Stimulated activated CD4-positive, alpha-beta T cell treated with anti-CD3 and anti-CD28 coated beads, Interleukin-1b, Interleukin-23, amount 100 ng/mL, for 4 hours (primary cell): ENCODE results near the gene TIGD1.
"Not testable (repeated sequence)": the region's sequence is repeated elsewhere in the genome, so short reads cannot be mapped to it uniquely, and the experiment has no call there.

Experiments
- DNase-seq, 2 donors: peaks; one replicate each; pipeline ENCODE4 v3.0.0-alpha.2; 2020; ENCODE audit warnings: low read depth in 2 of 2

TIGD1 gene

DNA sequence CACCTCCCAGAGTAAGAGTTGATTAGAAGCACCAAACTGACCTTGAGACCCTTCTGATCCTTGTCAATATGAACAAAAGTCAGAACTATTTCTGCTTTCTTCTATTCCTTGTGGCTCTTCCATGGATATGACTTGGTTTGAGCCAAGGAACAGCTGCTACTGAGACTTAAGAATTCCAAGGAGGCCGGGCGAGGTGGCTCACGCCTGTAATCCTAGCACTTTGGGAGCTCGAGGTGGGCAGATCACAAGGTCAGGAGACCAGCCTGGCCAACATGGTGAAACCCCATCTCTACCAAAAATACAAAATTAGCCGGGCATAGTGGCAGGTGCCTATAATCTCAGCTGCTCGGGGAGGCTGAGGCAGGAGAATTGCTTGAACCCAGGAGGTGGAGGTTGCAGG lies 20.1 kb upstream of the TIGD1 start:
- not testable (repeated sequence) for DNase-seq

DNA sequence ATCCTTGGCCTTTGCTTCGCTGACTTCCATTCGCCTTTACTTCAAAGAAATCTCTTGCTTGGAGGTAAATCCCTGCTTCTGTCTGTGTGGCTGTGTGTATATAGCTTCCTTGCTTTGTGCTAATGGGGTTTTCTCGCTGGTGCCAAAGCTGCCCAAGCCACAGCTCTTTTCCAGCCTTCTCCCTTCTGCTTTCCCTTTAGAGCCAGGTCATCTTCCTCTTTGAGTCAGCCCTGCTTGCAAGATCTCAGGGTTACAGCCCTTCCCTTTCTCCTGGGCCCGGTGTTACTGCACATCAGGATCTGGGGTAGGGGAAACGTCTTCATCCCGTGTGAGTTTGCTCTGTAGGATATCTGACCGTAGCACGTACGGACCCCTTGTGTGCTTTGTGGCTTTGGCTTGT lies 19.2 kb upstream of the TIGD1 start:
- no peak for DNase-seq

DNA sequence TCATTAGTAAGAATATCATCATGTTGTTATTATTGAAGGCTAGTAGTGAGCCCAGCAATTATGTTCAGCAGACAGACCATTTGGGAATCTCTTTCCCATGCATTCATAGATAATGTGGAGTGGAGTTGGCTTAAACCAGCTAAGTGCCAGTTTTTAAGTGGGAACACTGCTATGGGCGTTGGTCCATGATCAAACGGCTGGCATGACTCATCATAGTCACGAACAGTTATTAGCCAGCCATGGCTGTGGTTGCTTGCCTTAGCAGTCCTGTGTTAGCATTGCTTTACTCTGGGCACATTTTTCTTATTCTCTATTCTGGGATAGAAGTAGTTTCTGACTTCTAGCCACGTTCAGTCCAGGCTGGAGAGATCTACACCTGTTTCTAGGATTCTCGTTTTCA lies 17.8 kb upstream of the TIGD1 start:
- DNase-seq, result no peak

DNA sequence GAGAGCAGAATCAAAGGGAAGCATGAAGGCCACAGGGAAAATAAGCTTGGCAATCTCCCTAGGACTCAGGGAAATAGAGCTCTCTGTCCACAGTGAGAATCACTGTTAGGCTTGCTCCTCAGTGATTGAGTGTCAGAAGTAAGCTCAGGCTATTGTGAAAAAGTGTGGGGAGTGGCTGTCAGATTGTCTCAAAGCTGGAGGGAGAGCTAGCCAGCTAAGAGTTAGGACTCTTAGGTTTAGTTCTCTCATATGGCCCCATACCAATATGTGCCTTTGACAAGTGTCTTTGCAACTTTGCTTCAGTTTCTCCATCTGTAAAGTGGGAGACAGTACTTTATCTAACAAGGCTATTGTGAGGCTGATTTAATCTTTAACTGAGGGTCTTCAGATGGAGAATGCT lies 17.4 kb upstream of the TIGD1 start:
- DNase-seq, result no peak

DNA sequence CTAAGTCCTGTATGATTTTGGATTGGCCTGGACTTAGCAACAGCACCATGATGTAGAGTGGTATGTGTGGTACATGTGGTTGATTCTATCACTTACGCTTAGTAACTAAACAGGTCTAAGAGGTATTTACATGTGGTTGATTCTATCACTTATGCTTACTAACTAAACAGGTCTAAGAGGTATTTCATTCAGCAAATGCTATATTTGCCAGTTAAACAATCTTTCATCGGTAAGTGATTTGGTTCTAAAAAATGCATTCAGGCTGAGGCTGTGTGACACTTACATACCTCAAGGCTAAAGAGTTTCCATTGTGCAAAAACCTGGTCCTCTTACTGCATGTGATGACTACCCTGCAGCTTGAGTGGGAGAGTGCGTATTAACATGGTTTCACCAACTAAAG lies 13.2 kb upstream of the TIGD1 start:
- no peak for DNase-seq

DNA sequence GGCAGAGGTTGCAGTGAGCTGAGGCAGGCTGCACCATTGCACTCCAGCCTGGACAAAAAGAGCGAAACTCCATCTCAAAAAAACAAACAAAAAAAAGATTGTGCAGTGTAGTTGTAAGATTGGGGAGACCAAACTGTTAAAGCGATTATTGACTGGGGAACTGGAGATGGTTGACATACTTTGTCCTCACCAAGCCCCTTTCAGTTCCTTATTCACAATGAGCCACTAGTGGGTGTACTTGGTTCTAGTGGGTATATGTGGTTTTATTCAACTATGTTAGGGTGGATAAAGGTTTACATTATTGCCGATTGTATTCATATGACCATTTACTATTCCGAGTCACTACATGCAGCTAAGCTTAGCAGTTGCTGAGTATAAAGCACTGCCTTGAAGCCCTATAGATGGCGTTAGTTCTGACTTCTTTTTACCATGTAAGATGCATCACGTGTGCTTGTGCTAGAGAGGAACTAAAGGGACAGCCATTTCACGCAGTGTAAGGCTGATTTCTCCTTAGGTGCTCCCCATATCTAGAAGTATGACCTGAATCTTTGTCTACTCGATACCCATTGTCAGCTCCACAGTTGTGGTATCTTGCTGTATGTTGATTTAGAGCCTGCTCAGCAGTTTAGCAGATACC lies 12.3 kb upstream of the TIGD1 start:
- DNase-seq, result no peak

DNA sequence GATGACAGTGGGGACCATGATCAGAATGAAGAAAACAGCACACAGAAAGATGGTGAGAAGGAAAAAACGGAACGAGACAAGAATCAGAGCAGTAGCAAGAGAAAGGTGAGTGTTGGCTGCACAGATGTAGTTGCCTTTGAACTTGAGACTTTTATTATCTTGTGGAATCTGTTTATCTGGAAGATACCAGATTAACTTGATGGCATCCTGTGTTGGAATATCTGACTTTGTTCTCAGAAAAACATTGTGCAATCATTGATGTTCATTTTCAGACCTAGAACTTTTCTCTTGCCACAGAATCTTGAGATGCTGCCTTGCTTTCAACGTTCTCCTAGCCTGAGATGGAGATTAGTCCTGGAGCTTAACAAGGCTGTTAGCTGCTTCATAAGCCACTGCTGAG lies 6.1 kb upstream of the TIGD1 start:
- DNase-seq, result no peak

DNA sequence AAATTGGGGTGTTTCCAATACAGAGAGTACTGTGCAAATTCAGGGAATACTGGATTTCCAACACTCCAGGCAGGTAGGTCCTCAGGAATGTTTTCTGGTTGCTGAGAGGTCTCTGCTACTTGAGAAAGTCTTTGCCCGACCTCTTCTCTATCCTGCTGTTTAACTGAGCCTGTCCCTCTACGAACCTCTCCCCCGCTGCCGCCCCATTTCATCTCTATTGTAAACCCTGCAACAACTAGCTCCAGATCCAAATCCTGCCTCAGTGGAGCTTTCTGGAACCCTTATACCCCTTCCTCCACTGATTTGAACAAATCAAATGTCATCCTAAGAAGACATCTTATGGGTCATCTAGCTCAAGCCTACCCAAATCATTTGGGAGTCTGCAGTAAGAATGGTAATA lies 1.4 kb upstream of the TIGD1 start:
- DNase-seq, result no peak

DNA sequence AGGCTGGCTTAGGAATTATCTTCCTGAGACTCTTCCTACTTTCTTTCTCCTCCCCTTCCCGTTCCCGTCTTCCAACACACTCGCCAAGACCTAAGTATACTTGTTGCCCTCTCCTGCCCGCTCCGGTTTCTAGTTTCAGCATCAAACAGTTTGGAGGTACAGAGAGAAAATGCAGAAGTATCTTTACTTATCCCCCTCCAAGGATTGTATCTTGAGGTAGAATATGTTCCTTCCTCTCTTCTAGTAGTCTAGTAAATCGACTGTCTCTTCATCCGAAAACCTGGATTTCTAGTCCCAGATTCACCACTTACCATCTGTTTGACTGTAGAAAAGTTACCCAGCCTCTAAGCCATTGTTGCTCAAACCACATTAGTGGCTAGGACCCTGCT lies 887 bp upstream of the TIGD1 start:
- DNase-seq, result no peak

DNA sequence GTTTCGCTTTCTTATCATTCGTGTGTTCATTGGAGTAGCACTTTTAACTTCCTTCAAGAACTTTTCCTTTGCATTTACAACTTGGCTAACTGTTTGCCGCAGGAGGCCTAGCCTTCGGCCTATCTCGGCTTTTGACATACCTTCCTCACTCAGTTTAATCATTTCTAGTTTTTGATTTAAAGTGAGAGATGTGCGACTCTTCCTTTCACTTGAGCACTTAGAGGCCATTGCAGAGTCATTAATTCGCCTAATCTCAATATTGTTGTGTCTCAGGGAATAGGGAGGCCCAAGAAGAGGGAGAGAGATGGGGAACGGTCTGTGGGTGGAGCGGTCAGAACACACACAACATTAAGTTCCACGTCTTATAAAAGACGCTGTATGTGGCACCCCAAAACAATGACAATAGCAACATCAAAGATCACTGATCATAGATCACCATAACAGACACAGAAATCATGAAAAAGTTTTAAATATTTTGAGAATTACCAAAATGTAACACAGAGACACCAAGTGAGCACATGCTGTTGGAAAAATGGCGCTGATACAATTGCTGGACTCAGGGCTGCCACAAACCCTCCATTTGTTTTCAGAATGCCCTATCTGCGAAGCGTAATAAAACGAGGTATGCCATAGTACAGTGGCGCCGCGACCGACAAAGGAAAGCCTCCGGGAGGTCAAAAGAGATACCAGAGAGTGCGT lies 553 bp downstream of the TIGD1 start:
- peak in 1 of 2 donors; percentile 25 for DNase-seq

DNA sequence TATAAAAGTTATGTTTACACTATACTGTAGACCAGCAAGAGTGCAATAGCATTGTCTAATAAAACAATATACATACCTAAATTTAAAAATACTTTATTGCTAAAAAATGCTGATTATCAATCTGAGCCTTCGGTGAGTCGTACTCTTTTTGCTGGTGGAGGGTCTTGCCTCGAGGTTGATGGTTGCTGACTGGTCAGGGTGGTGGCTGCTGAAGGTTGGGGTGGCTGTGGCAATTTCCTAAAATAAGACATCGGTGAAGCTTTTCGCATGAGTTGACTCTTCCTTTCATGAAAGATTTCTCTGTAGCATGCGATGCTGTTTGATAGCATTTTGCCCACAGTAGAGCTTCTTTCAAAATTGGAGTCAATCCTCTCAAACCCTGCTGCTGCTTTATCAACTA lies 2.4 kb downstream of the TIGD1 start:
- DNase-seq, result no peak

DNA sequence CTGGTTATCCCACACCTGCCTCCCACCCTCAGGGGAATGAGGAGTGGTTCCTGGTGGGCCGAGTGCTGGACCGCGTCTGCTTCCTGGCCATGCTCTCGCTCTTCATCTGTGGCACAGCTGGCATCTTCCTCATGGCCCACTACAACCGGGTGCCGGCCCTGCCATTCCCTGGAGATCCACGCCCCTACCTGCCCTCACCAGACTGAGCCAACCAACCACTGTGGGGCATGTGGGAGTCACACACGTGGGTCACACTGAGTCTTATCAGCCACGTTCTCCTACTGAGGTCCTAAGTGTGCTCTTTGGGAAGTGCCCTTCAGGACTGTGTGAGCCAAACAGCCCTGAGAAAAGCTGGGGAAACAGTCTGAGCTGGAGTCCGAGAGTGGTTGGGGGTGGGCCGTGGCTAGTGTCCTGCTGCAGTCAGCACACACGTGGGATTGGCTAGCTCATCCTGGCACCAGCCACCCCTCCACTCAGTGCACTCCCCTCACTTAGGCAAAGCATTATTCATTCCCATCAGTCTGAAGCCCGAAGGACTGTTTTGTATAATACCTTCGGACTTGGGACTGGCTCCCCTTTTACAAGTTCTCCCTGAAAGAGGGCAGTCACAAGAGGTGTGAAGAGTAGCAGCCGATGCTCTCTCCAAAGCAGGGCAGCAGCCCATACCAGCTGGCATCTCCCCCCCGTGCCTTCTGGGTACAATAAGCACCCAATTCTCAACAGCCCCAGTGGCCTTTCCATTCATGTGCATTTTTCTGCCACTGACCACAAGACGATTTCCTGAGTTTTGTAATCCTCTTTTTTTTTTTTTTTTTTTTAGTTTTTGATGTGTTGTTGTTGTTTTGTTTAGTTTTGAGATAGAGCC lies 4.6 kb downstream of the TIGD1 start:
- DNase-seq, result no peak

DNA sequence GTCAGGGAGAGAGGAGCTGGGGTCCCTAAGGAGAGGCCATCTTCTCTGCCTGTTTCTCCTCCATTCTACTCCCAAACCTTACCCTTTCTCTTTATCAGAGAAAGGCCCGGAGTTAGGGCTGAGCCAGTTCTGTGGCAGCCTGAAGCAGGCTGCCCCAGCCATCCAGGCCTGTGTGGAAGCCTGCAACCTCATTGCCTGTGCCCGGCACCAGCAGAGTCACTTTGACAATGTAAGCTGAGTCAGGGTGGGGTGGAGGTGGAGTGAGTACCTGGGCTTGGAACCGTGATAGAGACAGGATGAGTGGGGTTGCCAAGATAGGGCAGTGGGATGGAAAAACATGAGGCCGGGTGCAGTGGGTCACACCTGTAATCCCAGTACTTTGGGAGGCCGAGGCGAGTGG lies 5.7 kb downstream of the TIGD1 start:
- no peak for DNase-seq

DNA sequence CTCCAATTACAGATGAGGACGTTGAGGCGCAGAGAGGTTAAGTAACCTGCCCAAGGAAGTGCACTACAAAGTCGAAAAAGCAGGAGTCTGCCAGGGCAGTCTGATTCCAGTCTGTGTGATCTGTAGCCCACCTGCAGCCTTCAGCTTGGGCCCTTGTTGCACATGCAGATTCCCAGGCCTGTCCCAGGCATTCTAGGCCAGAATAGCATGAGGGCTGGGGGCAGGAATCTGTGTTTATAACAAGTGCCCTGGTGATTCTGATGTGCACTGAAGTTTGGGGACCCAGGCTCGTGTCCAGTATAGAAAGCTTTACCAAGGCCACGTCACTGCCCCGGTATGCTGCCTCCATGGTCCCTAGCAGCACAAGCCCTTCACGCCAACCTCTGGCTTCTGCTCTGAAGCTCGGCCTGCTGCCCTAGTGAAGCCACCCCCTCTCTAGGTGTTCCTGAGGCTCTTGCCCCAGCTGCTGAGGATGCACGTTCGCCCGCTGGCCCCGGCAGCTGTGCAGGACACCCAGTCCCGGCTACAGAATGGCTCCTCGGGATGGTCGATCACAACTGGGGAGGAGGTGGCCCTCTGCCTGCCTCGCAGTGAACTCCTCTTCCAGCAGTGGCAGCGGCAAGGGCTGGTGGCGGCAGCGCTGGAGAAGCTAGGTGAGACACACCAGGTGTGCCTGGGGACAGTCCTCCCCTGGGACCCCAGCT lies 6.3 kb downstream of the TIGD1 start:
- DNase-seq, result no peak

DNA sequence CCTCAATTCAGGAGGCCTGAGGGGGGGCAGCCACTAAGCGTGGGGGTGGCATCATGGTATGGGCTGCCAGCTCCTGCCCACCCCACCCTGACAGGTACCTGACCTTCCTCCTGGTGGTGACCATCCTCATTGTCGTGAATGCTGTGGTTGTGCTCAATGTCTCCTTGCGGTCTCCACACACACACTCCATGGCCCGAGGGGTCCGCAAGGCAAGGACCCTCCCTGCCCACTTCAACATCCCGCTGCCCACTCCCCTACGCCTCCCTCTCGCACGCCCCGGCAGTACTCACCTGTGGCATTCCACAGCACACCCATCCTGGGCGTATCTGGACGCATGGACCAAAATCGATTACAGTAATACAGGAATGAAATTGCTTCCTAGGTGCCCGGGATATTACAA lies 6.9 kb downstream of the TIGD1 start:
- no peak for DNase-seq

DNA sequence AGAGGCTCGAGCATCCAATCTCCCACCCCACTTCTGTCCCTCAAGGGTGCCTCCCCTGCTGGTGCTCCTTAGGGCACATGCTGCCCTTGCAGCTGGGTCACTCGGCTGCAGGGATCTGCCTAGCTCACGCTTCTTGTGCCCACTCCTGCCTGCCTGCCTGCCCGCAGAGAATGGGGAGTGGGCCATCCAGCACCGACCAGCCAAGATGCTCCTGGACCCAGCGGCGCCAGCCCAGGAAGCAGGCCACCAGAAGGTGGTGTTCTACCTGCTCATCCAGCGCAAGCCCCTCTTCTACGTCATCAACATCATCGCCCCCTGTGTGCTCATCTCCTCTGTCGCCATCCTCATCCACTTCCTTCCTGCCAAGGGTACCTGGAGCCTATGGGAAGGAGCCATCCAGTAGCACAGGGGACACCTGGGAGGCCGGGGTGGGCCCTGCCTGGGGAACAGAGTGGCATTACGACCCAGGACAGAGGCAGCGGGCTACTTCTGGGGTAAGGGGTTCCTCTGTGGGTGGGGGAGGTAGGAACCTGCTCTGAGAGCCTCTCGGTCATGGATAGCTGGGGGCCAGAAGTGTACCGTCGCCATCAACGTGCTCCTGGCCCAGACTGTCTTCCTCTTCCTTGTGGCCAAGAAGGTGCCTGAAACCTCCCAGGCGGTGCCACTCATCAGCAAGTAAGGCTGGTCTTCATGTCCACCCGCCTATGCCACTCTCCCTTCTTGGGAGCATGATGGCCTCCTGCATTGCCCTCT lies 7.5 kb downstream of the TIGD1 start:
- no peak for DNase-seq

DNA sequence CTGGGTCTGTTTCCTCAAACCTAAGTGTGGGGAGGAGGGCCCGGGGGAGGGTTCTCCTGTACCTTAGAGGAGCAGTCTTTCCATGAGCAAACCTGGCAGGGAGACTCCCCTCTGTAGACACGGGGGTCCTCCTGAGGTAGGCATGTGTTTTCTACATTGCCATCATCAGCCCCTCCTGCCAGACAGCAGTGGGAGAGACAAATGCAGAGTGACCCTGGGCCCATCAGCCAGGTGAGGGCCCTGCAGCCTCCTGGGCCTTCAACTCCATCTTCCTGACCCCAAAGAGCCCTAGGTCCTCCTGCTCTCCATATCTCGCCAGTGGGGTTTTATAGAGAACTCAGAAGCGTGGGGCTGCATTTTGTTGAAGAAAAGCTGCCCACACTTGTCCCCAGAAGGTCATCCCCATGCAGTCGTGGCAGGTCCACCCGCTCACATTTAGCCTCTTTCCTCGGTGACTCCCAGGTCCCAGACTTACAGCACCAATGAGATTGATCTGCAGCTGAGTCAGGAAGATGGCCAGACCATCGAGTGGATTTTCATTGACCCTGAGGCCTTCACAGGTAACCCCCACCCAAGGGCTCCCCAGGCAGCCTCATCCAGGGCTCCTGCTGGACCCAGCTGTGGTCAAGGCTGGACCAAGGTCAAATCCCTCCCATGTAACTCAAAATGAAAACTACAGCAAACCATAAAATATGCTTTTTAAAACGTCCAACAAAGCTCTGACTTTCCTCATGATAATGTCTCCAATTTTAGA lies 8.2 kb downstream of the TIGD1 start:
- no peak for DNase-seq

DNA sequence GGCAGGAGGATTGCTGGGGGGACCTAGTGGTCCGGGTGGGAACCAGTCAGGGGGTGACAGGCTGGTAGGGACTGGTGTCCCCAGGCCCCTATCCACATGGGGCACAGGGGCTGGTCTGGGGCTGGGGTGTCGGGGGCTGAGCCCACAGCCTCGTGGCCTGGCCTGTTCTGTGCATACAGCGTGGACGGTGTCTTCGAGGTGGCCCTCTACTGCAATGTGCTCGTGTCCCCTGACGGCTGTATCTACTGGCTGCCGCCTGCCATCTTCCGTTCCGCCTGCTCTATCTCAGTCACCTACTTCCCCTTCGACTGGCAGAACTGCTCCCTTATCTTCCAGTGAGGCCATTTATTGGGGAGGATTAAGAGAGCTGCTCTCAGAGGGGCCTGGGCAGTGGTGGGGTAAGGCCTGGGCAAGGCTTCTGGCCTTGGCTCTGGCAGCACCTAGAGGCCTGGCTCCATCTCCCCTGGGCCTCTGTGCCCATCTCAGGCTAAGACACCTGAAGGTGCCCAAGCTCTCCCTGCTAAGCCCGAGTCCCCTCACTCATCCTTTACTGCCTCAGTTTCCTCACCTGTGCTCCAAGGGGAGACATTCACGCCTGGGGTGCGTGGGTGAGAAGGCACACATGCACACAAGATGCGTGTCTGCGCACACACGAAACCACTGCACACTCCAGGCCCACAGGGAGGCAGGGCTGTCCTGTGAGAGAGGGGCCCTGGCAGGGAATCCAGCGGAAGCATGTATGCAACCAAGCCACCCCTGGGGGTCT lies 9.0 kb downstream of the TIGD1 start:
- DNase-seq, result no peak

DNA sequence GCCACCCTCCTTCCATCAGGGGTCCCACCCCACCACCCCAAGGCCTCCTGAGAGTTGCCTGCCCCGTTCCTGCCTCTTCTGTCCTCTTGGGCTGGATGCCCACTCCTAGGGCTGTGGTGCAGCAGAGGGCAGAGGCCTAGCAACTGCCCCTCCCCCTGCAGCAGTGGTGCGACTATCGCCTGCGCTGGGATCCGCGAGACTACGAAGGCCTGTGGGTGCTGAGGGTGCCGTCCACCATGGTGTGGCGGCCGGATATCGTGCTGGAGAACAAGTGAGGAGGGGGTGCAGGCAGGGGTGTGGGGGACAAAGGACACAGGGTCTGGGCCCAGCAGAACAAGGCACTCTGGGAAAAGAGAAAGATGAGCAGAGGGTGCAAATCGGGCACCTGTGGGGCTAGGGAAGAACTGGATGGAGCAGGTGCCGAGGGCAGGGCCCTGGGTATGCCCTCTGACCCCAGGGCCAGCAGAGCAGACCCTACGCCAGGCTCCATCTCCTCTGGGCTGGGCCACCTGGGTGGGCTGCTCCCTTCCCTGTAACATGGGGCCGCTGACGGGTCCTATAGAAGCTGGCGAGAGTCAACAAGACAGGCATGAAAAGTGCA lies 9.8 kb downstream of the TIGD1 start:
- no peak for DNase-seq
